ENCODE results near the gene PPBP.

DNA sequence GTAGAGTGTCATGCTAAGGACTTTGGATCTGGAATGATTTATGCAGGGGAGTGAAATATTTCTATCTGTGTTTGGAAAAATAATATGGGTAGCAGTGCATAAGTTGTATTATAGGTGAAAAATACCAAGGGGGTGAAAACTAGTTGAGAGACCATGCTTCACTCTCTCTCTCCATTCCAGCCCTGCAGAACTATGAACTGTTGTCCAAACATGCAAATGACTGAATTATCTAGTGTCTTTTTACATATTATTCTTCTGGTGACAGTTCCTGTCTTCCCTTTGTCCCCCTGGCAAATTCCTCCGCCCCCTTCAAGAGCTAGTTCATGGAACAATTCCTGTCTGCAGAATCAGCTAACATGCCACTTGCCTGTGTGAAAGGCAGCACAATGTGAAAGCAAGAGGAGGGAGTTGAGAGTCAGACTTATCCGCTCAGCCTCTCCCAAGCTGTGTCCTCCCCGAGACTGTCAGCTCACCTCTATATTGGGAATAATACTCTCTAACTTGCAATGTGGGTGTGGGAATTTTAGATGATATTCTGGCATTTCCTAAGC, 8.5 kb downstream of the PPBP start:
- TF ChIP-seq, protein P1, sequence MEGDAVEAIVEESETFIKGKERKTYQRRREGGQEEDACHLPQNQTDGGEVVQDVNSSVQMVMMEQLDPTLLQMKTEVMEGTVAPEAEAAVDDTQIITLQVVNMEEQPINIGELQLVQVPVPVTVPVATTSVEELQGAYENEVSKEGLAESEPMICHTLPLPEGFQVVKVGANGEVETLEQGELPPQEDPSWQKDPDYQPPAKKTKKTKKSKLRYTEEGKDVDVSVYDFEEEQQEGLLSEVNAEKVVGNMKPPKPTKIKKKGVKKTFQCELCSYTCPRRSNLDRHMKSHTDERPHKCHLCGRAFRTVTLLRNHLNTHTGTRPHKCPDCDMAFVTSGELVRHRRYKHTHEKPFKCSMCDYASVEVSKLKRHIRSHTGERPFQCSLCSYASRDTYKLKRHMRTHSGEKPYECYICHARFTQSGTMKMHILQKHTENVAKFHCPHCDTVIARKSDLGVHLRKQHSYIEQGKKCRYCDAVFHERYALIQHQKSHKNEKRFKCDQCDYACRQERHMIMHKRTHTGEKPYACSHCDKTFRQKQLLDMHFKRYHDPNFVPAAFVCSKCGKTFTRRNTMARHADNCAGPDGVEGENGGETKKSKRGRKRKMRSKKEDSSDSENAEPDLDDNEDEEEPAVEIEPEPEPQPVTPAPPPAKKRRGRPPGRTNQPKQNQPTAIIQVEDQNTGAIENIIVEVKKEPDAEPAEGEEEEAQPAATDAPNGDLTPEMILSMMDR (IDR thresholded peaks at IDR 0.05), result no peak
- TF ChIP-seq POLR2A (IDR thresholded peaks at IDR 0.05), result no peak
